K562 (cell line): Measurements from ENCODE around the gene UBAC2. TPM values are rescaled to one million over a fixed set of nuclear protein-coding genes. Genes with fewer than 3 reads are reported as not detected.

ENCODE experiments used
- ATAC-seq: fragments of 200-7000 bp; cut with Tn5 transposase; 3 replicates; pipeline ENCODE4 v1.9.1; 2020; ENCODE audit warnings: moderate library complexity
- BruUV-seq: library from RNA; stranded (reverse); fragments of 400-500 nt; replicated peaks from 2 replicates; lab custom pipeline; 2021; lab: Mats Ljungman, UMichigan
- CTCF ChIA-PET: fragments of 300-600 bp; formaldehyde crosslinking; extraction: SDS; loops from one replicate; lab custom pipeline; 2021; ENCODE audit warnings: low intra/inter-chr PET ratio; lab: Yijun Ruan, JAX
- POLR2A ChIA-PET: fragments of 300-600, 350-650 bp; sonication (Branson Sonifier 250); formaldehyde crosslinking; extraction: SDS; loops from one replicate; lab custom pipeline; 2021; ENCODE audit warnings: antibody characterized with exemption, inconsistent platforms; lab: Yijun Ruan, JAX
- DNase-seq, 4 experiments: peaks; one replicate each; pipeline versions ENCODE4 v3.0.0 to v3.0.0-alpha.2; 2011 to 2018; ENCODE audit warnings: low spot score in 3 of 4, mixed read lengths in 3 of 4; ENCODE audit errors: extremely low read depth in 1 of 4
- FAIRE-seq: peaks from 2 replicates; lab custom pipeline; 2011; peaks lifted over from hg19 to GRCh38; lab: Jason Lieb, UNC
- H2AFZ ChIP-seq: 2 replicates; pipeline ENCODE4 v1.6.0; 2011; ENCODE audit warnings: low read depth, low read length, control low read depth, inconsistent platforms
- H3K27ac ChIP-seq: fragments of 200-600 bp; 3 replicates; pipeline ENCODE4 v1.8.0; 2011; ENCODE audit warnings: low read depth, mild to moderate bottlenecking, control low read depth, inconsistent platforms, low read length, moderate library complexity, mixed read lengths; ENCODE audit errors: extremely low read depth
- H3K27me3 ChIP-seq, 2 experiments: fragments of 300-600 bp in 1 of 2; 2 replicates in 1 of 2; 3 replicates in 1 of 2; pipeline versions ENCODE4 v1.6.0 to v1.8.0; 2011; ENCODE audit warnings: inconsistent platforms in 2 of 2, low read length in 2 of 2, mild to moderate bottlenecking in 1 of 2, mixed read lengths in 1 of 2, moderate library complexity in 1 of 2; ENCODE audit not compliant: control insufficient read depth in 2 of 2, insufficient read depth in 2 of 2
- H3K36me3 ChIP-seq: fragments of 300-600 bp; 3 replicates; pipeline ENCODE4 v1.8.0; 2011; ENCODE audit warnings: mild to moderate bottlenecking, low read length, inconsistent platforms; ENCODE audit not compliant: control insufficient read depth, insufficient read depth
- H3K4me1 ChIP-seq, 2 experiments: fragments of 200-600 bp in 1 of 2; replicated peaks in 1 of 2; 2 replicates in 1 of 2; 3 replicates in 1 of 2; pipeline versions ENCODE4 v1.5.1 to v1.8.0; 2011; ENCODE audit warnings: inconsistent platforms in 2 of 2, low read length in 2 of 2, mild to moderate bottlenecking in 1 of 2, mixed read lengths in 1 of 2, moderate library complexity in 1 of 2; ENCODE audit not compliant: control insufficient read depth in 2 of 2, insufficient read depth in 2 of 2
- H3K4me2 ChIP-seq: 2 replicates; pipeline ENCODE4 v1.6.1; 2011; ENCODE audit warnings: low read length, control low read depth, inconsistent platforms, mixed read lengths; ENCODE audit not compliant: insufficient read depth
- H3K4me3 ChIP-seq: fragments of 200-600 bp; sonication (generic), shearing (Covaris generic); 2 replicates; pipeline ENCODE4 v1.5.1; 2016; ENCODE audit warnings: control low read depth, inconsistent platforms
- H3K79me2 ChIP-seq: fragments of 200-600 bp; 3 replicates; pipeline ENCODE4 v1.8.0; 2011; ENCODE audit warnings: low read length, inconsistent platforms; ENCODE audit not compliant: control insufficient read depth, insufficient read depth
- H3K9ac ChIP-seq, 2 experiments: 2 replicates each; pipeline versions ENCODE4 v1.6.0 to v1.6.1; 2011; ENCODE audit warnings: low read depth in 2 of 2, low read length in 2 of 2, control low read depth in 1 of 2, inconsistent platforms in 1 of 2, mild to moderate bottlenecking in 1 of 2, mixed read lengths in 1 of 2; ENCODE audit not compliant: insufficient read depth in 1 of 2
- H3K9me1 ChIP-seq: one replicate; pipeline ENCODE4 v1.6.0; 2011; ENCODE audit warnings: inconsistent platforms, mild to moderate bottlenecking, low read length, moderate library complexity; ENCODE audit not compliant: control insufficient read depth, insufficient read depth
- H3K9me3 ChIP-seq: replicated peaks from 2 replicates; pipeline ENCODE4 v1.5.1; 2011; ENCODE audit warnings: low read depth, low read length, inconsistent platforms; ENCODE audit not compliant: control insufficient read depth, insufficient read depth
- H4K20me1 ChIP-seq: replicated peaks from 2 replicates; pipeline ENCODE4 v1.6.1; 2011; ENCODE audit warnings: low read length, inconsistent platforms, mixed read lengths; ENCODE audit not compliant: control insufficient read depth, insufficient read depth
- FOXK2 ChIP-seq, 2 experiments: fragments of 450-650 bp; IDR thresholded peaks in 1 of 2; conservative IDR thresholded peaks in 1 of 2; 2 replicates each; pipeline ENCODE4 v1.6.1; 2016; ENCODE audit warnings: low read depth in 2 of 2, mild to moderate bottlenecking in 1 of 2
- MAFK ChIP-seq: IDR thresholded peaks from 2 replicates; pipeline ENCODE4 v1.6.1; 2011; ENCODE audit warnings: low read length, improper control_type of control experiment
- MIER1 ChIP-seq: fragments of 450-650 bp; IDR thresholded peaks from 2 replicates; pipeline ENCODE4 v1.6.1; 2016; ENCODE audit warnings: antibody characterized with exemption, mild to moderate bottlenecking, low read depth
- NR2C2 ChIP-seq, 2 experiments: fragments of 200-800 bp in 1 of 2; sonication (Bioruptor generic) in 1 of 2; sonication (generic) in 1 of 2; formaldehyde crosslinking in 1 of 2; IDR thresholded peaks; 2 replicates each; pipeline versions ENCODE4 v1.6.1 to v1.8.0; 2016 to 2022; ENCODE audit warnings: mild to moderate bottlenecking in 1 of 2, missing compliant biosample characterization in 1 of 2, missing genetic modification characterization in 1 of 2, missing genetic modification reagents in 1 of 2
- SIN3A ChIP-seq, 2 experiments: fragments of 150-350 bp in 1 of 2; IDR thresholded peaks; 2 replicates each; pipeline ENCODE4 v1.6.1; 2011 to 2016; ENCODE audit warnings: borderline replicate concordance in 2 of 2, low read depth in 2 of 2, low read length in 2 of 2, mild to moderate bottlenecking in 2 of 2, moderate library complexity in 2 of 2; ENCODE audit not compliant: control insufficient read depth in 1 of 2
- SUPT5H ChIP-seq: fragments of 450-650 bp; IDR thresholded peaks from 2 replicates; pipeline ENCODE4 v1.6.1; 2016
- ZC3H11A ChIP-seq: IDR thresholded peaks from 2 replicates; pipeline ENCODE4 v1.6.1; 2012; ENCODE audit warnings: low read depth, low read length, improper control_type of control experiment
- ZC3H4 ChIP-seq: sonication (generic); formaldehyde crosslinking; IDR thresholded peaks from 2 replicates; pipeline ENCODE4 v1.9.0; 2021; ENCODE audit warnings: missing genetic modification reagents, borderline replicate concordance
- ZNF449 ChIP-seq: fragments of 250-450 bp; sonication (Bioruptor Pico); IDR thresholded peaks from 2 replicates; pipeline ENCODE4 v1.8.0; 2022; ENCODE audit warnings: moderate library complexity, mild to moderate bottlenecking, inconsistent platforms
- ZNF644 ChIP-seq: fragments of 200-800 bp; sonication (Bioruptor generic); IDR thresholded peaks from 2 replicates; pipeline ENCODE4 v1.6.1; 2016; ENCODE audit warnings: low read depth, missing genetic modification characterization, missing compliant biosample characterization
- WGBS: fragments of 100-300 bp; shearing (Covaris generic); methylation state at CpG from one replicate; pipeline ENCODE4 v1.1.6; 2016; ENCODE audit warnings: low coverage, mixed read lengths; ENCODE audit not compliant: insufficient coverage; ENCODE audit errors: missing lambda C conversion rate; 5-methylcytosine and 5-hydroxymethylcytosine counted together
- in situ Hi-C: fragments of 300-500 bp; cut with MboI; formaldehyde crosslinking; loops from 4 replicates; pipeline ENCODE4 v1.15.0; 2018; ENCODE audit warnings: inconsistent platforms, mixed read lengths
- intact Hi-C: fragments of 100-400 bp; cut with micrococcal nuclease; formaldehyde crosslinking; loops from 2 replicates; pipeline ENCODE4 v1.14.2; 2022
- polyA plus RNA-seq, 8 experiments: library from polyadenylated mRNA; depleted of rRNA in 4 of 8; stranded (reverse) in 5 of 8; unstranded in 3 of 8; fragments of >200 nt; fragmentation: Nextera tagmentation in 2 of 8; fragmentation: Illumina TruSeq in 1 of 8; extraction: Ambion mirVana in 2 of 8; extraction: Trizol in 1 of 8; gene quantifications; 2 replicates each; pipeline versions ENCODE4 v1.2.1 to v1.2.3, GENCODE V29; 2011 to 2014; ENCODE audit warnings: inconsistent platforms in 1 of 8, missing spikeins in 1 of 8
- total RNA-seq, 7 experiments: library from RNA; depleted of rRNA in 6 of 7; stranded (reverse); fragments of >200 nt in 6 of 7; fragmentation: Illumina TruSeq in 2 of 7; extraction: Trizol in 2 of 7; gene quantifications; 2 replicates each; pipeline versions ENCODE4 v1.2.1 to v1.2.3, GENCODE V29; 2011 to 2021; ENCODE audit warnings: low replicate concordance in 1 of 7

UBAC2 gene
- total and polyA plus RNA-seq, 9 of the 15 experiments (the other 6 are each of a cell fraction or from before 2014, with no cell fraction given) = 6.0 to 84.1 (median 32.3) TPM

- no peak for DNase-seq
- intact Hi-C loops (no loop called here), in situ Hi-C loops (no loop called here)
- whole genome bisulfite sequencing = 34% methylated on average over 16 of the region's 19 CpGs
- no peak overlapping the region for H3K27ac ChIP-seq
- H2AFZ ChIP-seq = no peak overlapping the region
- TF ChIP-seq MAFK (no peak), MIER1 (no peak), FOXK2 (conservative IDR thresholded peaks at IDR 0.05 in 1 of 2, IDR thresholded peaks at IDR 0.05 in 1 of 2; ENCODE audit: low read depth in 2 of 2) (no peak), NR2C2 (CRISPR knock-in tag; IDR thresholded peaks at IDR 0.05) (no peak), NR2C2 (tag; IDR thresholded peaks at IDR 0.05) (no peak), ZNF644 (no peak), SIN3A (IDR thresholded peaks at IDR 0.05; ENCODE audit: borderline replicate concordance in 2 of 2, control insufficient read depth in 1 of 2, low read depth in 2 of 2, low read length in 2 of 2) (no peak), SUPT5H (no peak), ZC3H4 (CRISPR knock-in tag) (no peak), ZNF449 (CRISPR knock-in tag) (no peak), ZC3H11A (no peak)
- H3K9me3 ChIP-seq = no peaks in the 10 kb centered on the region
- BruUV-seq = no TSS peak
- H3K9me1 ChIP-seq = no peaks in the 10 kb centered on the region
- no peaks in the 10 kb centered on the region for H4K20me1 ChIP-seq
- H3K79me2 ChIP-seq = no peaks in the 10 kb centered on the region
- H3K36me3 ChIP-seq = no peaks in the 10 kb centered on the region
- FAIRE-seq = no peak
- H3K4me1 ChIP-seq = peaks cover 3 to 25% of the 10 kb centered on the region in 2 experiments; a peak in 3 of 5 replicates
- no peak overlapping the region for H3K4me3 ChIP-seq
- ChIA-PET POLR2A (interaction anchor here (0.7 kb wide), 1 partner anchor 528 kb away, joined by 3 read pairs; no protein-coding TSS in a partner anchor), CTCF (no interaction called here)
- no peak for ATAC-seq
- peak overlapping the region in 1 of 2 experiments; percentile 52; a peak in 2 of 4 replicates for H3K9ac ChIP-seq
- no peak overlapping the region for H3K4me2 ChIP-seq
- H3K27me3 ChIP-seq = peaks cover 0 to 17% of the 10 kb centered on the region in 2 experiments; a peak in 1 of 5 replicates
Measured at GRCh38 chr13:99417201-99418102, 216.8 kb downstream of the UBAC2 start.
